A673 (cell line): ENCODE results near the gene SLX9. TPM values are rescaled to one million over a fixed set of nuclear protein-coding genes. Genes with fewer than 3 reads are reported as not detected.

Experiments used
- BruUV-seq: library from RNA; stranded (reverse); fragments of 400-500 nt; replicated peaks from 2 replicates; lab custom pipeline; 2021; lab: Mats Ljungman, UMichigan
- CTCF ChIA-PET: fragments of 300-600 bp; sonication (Branson Sonifier 250); formaldehyde crosslinking; loops from one replicate; lab custom pipeline; 2022; ENCODE audit warnings: antibody characterized with exemption; lab: Charles Lee
- POLR2A ChIA-PET: fragments of 300-600 bp; sonication (Branson Sonifier 250); formaldehyde crosslinking; loops from one replicate; lab custom pipeline; 2022; ENCODE audit warnings: antibody characterized with exemption; ENCODE audit not compliant: low non-redundant PET; lab: Charles Lee
- DNase-seq: peaks from one replicate; pipeline ENCODE4 v3.0.0-alpha.2; 2015; ENCODE audit warnings: low spot score
- H3K27ac ChIP-seq: fragments of 200-600 bp; sonication (generic); 2 replicates; pipeline ENCODE4 v1.5.1; 2016; ENCODE audit warnings: mixed run types, low read depth, mild to moderate bottlenecking, mixed read lengths, antibody characterized with exemption, low read length; ENCODE audit not compliant: poor library complexity, severe bottlenecking
- H3K27me3 ChIP-seq: fragments of 200-600 bp; sonication (generic); replicated peaks from 2 replicates; pipeline ENCODE4 v1.6.1; 2017; ENCODE audit warnings: mixed run types, low read depth, mild to moderate bottlenecking, mixed read lengths, antibody characterized with exemption, low read length; ENCODE audit not compliant: insufficient read depth, poor library complexity
- H3K36me3 ChIP-seq: fragments of 200-600 bp; sonication (generic); 2 replicates; pipeline ENCODE4 v1.6.1; 2016; ENCODE audit warnings: mixed run types, mild to moderate bottlenecking, mixed read lengths, antibody characterized with exemption, low read length; ENCODE audit not compliant: insufficient read depth, poor library complexity, severe bottlenecking
- H3K4me1 ChIP-seq: fragments of 200-600 bp; sonication (generic); 2 replicates; pipeline ENCODE4 v1.6.1; 2017; ENCODE audit warnings: mixed run types, mild to moderate bottlenecking, mixed read lengths, antibody characterized with exemption, low read length; ENCODE audit not compliant: insufficient read depth, poor library complexity, severe bottlenecking
- H3K4me3 ChIP-seq: fragments of 200-600 bp; sonication (generic); 2 replicates; pipeline ENCODE4 v1.5.1; 2016; ENCODE audit warnings: low read depth, mixed run types, mild to moderate bottlenecking, mixed read lengths, low read length; ENCODE audit not compliant: poor library complexity, severe bottlenecking
- H3K9me3 ChIP-seq: fragments of 200-600 bp; sonication (generic); 2 replicates; pipeline ENCODE4 v1.6.1; 2016; ENCODE audit warnings: mixed run types, low read depth, mild to moderate bottlenecking, mixed read lengths, antibody characterized with exemption, low read length; ENCODE audit not compliant: poor library complexity, severe bottlenecking
- EZH2 ChIP-seq: fragments of 200-600 bp; sonication (generic); IDR thresholded peaks from 2 replicates; pipeline ENCODE4 v1.6.1; 2017; ENCODE audit warnings: borderline replicate concordance, low read depth, mild to moderate bottlenecking, mixed read lengths, antibody characterized with exemption, low read length; ENCODE audit not compliant: poor library complexity, severe bottlenecking
- intact Hi-C: fragments of 100-400 bp; cut with micrococcal nuclease; formaldehyde crosslinking; loops from one replicate; pipeline ENCODE4 v1.10.0; 2022; ENCODE audit not compliant: unreplicated experiment
- total RNA-seq: library from RNA; stranded (reverse); gene quantifications from 2 replicates; pipeline ENCODE4 v1.2.3, GENCODE V29; 2021
- TF ChIP-seq, protein P1 (sequence below): fragments of 300-800, 200-600 bp; sonication (generic); conservative IDR thresholded peaks from 2 replicates; pipeline ENCODE4 v1.5.1; 2017; ENCODE audit warnings: low read depth, mild to moderate bottlenecking, antibody characterized with exemption, low read length, moderate library complexity, mixed read lengths

Gene SLX9
- total RNA-seq, 1 experiment from 2014 or later: 114 TPM

DNA sequence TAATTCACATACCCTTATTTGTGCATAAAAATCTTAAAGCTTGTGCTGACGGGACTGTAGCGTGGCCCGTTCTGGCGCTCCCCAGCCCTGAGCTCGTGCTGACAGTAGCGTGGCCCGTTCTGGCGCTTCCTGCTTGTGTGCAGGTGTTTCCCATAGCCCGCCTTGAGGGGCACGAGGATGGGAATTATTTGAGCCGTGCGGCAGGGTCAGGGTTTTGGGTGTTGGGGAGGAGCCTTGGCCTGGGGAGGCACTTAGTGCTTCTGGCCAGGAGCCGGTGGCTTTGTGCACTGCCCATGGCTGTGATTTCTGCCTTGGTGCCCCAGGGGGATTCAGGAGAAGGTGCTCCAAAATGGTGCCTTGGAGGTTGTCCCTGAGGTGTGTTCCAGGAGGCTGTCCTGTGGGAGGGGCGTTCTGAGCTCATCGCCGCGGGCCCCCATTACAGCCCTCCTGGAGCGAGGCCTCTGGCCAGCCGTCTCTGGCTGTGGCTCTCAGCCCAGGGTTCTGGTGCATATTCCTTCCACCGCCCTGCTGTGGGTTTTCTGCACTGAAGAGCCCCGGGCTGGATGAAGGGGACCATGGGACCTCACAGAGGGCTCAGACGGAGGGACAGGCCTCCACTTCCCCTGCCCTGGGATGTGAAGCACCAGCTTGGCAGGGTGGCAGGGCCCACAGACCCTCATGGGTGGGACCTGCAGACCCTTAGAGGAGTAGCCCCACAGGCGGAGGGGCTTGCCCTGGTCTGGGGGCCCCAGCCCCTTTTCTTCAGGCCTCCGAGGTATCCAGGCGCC, 6.6 kb downstream of the SLX9 start:
- no peak for TF ChIP-seq EZH2
- TF ChIP-seq, protein P1, sequence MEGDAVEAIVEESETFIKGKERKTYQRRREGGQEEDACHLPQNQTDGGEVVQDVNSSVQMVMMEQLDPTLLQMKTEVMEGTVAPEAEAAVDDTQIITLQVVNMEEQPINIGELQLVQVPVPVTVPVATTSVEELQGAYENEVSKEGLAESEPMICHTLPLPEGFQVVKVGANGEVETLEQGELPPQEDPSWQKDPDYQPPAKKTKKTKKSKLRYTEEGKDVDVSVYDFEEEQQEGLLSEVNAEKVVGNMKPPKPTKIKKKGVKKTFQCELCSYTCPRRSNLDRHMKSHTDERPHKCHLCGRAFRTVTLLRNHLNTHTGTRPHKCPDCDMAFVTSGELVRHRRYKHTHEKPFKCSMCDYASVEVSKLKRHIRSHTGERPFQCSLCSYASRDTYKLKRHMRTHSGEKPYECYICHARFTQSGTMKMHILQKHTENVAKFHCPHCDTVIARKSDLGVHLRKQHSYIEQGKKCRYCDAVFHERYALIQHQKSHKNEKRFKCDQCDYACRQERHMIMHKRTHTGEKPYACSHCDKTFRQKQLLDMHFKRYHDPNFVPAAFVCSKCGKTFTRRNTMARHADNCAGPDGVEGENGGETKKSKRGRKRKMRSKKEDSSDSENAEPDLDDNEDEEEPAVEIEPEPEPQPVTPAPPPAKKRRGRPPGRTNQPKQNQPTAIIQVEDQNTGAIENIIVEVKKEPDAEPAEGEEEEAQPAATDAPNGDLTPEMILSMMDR: no peak
- no peak overlapping the region for H3K27ac ChIP-seq
- DNase-seq: no peak
- peaks cover 73% of the 10 kb centered on the region for H3K36me3 ChIP-seq
- BruUV-seq: no TSS peak
- ChIA-PET CTCF (interaction anchor here (0.5 kb wide), 1 partner anchor 1269 kb away, joined by 4 read pairs; no protein-coding TSS in a partner anchor), POLR2A (interaction anchor here (0.6 kb wide), 1 partner anchor 39 kb away, joined by 3 read pairs; no protein-coding TSS in a partner anchor)
- no peaks in the 10 kb centered on the region for H3K9me3 ChIP-seq
- H3K27me3 ChIP-seq: no peaks in the 10 kb centered on the region
- peaks cover 6% of the 10 kb centered on the region for H3K4me1 ChIP-seq
- no peak overlapping the region for H3K4me3 ChIP-seq
- intact Hi-C loops: loop anchor here (5.0 kb wide), 1 partner anchor 191 kb away; no protein-coding TSS in a partner anchor

DNA sequence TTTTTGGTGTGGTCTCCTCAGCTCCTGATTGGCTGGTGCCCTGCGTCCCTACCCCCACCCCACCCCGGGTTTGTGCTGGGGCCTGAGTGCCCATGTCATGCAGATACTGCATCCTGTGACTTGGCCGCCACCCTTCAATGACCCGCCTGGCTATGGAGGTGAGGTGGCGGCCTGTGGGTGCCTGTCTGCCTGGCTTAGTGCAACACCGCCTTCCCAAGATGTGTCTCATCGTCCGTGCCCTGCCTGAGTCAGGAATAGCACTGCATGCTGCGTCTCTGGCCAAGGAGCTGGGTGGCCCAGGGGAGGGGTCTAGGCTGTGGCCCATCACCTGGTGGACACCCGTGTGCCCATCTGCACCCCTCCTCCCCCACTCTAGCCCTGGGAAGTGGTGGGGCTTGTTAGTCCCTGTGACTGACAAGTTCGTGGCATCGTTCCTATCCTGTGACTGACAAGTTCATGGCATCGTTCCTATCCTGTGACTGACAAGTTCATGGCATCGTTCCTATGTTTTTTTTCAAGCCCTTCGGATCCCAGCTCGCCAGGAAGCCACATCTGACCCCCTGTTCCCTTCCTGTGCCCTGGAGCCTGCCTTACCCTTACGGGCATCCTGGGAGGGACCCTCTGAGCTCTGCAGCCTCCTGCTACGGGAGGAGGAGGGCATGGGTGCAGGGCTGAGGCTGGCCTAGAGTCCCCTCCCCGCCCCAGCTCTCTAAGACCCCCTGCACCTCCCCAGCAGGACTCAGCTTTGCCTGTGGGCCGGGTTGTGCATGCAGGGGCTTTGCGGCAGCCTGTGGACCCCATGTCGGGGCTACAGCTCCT, 7.5 kb downstream of the SLX9 start:
- POLR2A ChIA-PET: interaction anchor here (0.6 kb wide), 2 partner anchors 25 to 38 kb away, joined by 3 to 8 read pairs; no protein-coding TSS in a partner anchor
- BruUV-seq: no TSS peak
- Histone ChIP-seq H3K4me1 (no peaks in the 10 kb centered on the region), H3K4me3 (no peak overlapping the region), H3K27me3 (no peaks in the 10 kb centered on the region), H3K27ac (peak overlapping the region; percentile 25), H3K36me3 (peaks cover 79% of the 10 kb centered on the region), H3K9me3 (no peaks in the 10 kb centered on the region)
- TF ChIP-seq EZH2: no peak
- TF ChIP-seq, protein P1: no peak
- intact Hi-C loops: loop anchor here (5.0 kb wide), 1 partner anchor 190 kb away; no protein-coding TSS in a partner anchor
- no peak for DNase-seq
- CTCF ChIA-PET: interaction anchor here (1.9 kb wide), 1 partner anchor 182 kb away, joined by 6 read pairs; no protein-coding TSS in a partner anchor

DNA sequence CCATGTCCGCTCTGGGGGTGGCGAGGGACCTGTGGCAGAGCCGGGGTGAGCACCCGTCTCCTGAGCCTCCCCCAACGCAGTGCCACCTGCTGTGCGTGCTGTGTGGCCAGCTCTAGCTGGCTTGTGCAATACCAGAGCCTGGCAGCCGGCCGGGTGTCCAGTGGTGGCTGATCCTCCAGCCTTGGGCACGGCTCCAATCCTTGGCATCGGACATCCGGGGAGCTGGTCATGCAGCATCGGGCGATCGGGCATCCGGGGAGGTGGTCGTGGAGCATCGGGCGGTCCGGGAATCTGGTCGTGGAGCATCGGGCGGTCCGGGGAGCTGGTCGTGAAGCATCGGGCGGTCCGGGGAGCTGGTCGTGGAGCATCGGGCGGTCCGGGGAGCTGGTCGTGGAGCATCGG, 8.1 kb downstream of the SLX9 start:
- CTCF ChIA-PET: interaction anchor here (1.9 kb wide), 1 partner anchor 181 kb away, joined by 6 read pairs; no protein-coding TSS in a partner anchor
- H3K4me1 ChIP-seq: no peaks in the 10 kb centered on the region
- intact Hi-C loops: loop anchor here (5.0 kb wide), 1 partner anchor 189 kb away; no protein-coding TSS in a partner anchor
- H3K27me3 ChIP-seq: no peaks in the 10 kb centered on the region
- peaks cover 81% of the 10 kb centered on the region for H3K36me3 ChIP-seq
- no peak overlapping the region for H3K4me3 ChIP-seq
- no peak overlapping the region for H3K27ac ChIP-seq
- H3K9me3 ChIP-seq: no peaks in the 10 kb centered on the region
- no peak for DNase-seq
- TF ChIP-seq EZH2: no peak
- TF ChIP-seq, protein P1: no peak
- POLR2A ChIA-PET: interaction anchor here (0.6 kb wide), 1 partner anchor 25 kb away, joined by 8 read pairs; no protein-coding TSS in a partner anchor
- BruUV-seq: no TSS peak
